Ascending aorta (tissue), 2 donors: ENCODE data around the gene LRBA. TPM values are rescaled to one million over a fixed set of nuclear protein-coding genes. Genes with fewer than 3 reads are reported as not detected.

ENCODE experiments used
- DNase-seq, 2 donors: peaks; one replicate each; pipeline ENCODE4 v3.0.0-alpha.2; 2019; ENCODE audit warnings: low spot score in 2 of 2
- H3K27ac ChIP-seq, 2 donors: fragments of 200-600 bp; sonication (generic); one replicate each; pipeline ENCODE4 v1.5.1; 2016 to 2017; ENCODE audit warnings: mild to moderate bottlenecking in 1 of 2
- H3K27me3 ChIP-seq: fragments of 200-600 bp; sonication (generic); one replicate; pipeline ENCODE4 v1.5.1; 2017
- H3K36me3 ChIP-seq, 2 donors: fragments of 200-600 bp; sonication (generic); one replicate each; pipeline ENCODE4 v1.5.1; 2016
- H3K4me1 ChIP-seq, 2 donors: fragments of 200-600 bp; sonication (generic); one replicate each; pipeline ENCODE4 v1.5.1; 2016 to 2017; ENCODE audit warnings: mild to moderate bottlenecking in 1 of 2
- H3K4me3 ChIP-seq, 2 donors: fragments of 200-600 bp; sonication (generic); one replicate each; pipeline ENCODE4 v1.5.1; 2016 to 2017; ENCODE audit warnings: mild to moderate bottlenecking in 1 of 2
- H3K9me3 ChIP-seq, 2 donors: fragments of 200-600 bp; sonication (generic); one replicate each; pipeline ENCODE4 v1.5.1; 2016
- intact Hi-C: fragments of 100-400 bp; cut with DNase I; formaldehyde crosslinking; loops from one replicate; pipeline ENCODE4 v1.15.1; 2023
- total RNA-seq: library from RNA; depleted of rRNA; stranded (reverse); fragments of >200 nt; gene quantifications from one replicate; pipeline ENCODE4 v1.1.0, GENCODE V29; 2016
- TF ChIP-seq, protein P1 (sequence below), 3 experiments: fragments of 200-600 bp in 2 of 3; fragments of 450-650 bp in 1 of 3; sonication (generic) in 2 of 3; IDR thresholded peaks; one replicate each; pipeline ENCODE4 v1.5.1; 2016 to 2019; ENCODE audit warnings: antibody characterized with exemption in 3 of 3, mild to moderate bottlenecking in 1 of 3, moderate library complexity in 1 of 3

Gene LRBA
- total RNA-seq, 1 donor from 2014 or later = 15.2 TPM

DNA sequence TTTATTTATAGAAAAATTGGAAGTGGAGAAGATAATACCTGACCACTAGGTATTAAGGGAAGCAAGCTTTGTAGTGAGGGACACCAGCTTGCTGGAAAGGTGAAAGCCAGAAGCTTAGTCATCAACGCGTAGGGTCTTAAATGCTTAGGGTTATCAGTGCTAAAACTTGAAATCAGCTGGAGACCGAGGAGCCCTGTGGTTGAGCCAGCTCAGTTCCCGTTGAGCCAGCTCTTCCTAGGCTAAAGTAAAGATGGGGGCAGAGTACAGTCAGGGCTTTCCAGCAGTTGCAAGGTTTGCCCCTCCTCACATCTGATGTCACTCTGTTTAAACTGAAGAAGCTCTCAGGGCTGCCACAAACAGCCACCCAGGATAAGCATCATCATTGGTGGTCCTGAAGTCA lies 696.1 kb downstream of the LRBA start:
- Histone ChIP-seq H3K27me3 (no peaks in the 10 kb centered on the region), H3K4me1 (peaks cover 0 to 2% of the 10 kb centered on the region in 2 donors), H3K4me3 (no peak overlapping the region), H3K27ac (no peak overlapping the region), H3K36me3 (no peaks in the 10 kb centered on the region), H3K9me3 (no peaks in the 10 kb centered on the region)
- DNase-seq = no peak
- TF ChIP-seq, protein P1, sequence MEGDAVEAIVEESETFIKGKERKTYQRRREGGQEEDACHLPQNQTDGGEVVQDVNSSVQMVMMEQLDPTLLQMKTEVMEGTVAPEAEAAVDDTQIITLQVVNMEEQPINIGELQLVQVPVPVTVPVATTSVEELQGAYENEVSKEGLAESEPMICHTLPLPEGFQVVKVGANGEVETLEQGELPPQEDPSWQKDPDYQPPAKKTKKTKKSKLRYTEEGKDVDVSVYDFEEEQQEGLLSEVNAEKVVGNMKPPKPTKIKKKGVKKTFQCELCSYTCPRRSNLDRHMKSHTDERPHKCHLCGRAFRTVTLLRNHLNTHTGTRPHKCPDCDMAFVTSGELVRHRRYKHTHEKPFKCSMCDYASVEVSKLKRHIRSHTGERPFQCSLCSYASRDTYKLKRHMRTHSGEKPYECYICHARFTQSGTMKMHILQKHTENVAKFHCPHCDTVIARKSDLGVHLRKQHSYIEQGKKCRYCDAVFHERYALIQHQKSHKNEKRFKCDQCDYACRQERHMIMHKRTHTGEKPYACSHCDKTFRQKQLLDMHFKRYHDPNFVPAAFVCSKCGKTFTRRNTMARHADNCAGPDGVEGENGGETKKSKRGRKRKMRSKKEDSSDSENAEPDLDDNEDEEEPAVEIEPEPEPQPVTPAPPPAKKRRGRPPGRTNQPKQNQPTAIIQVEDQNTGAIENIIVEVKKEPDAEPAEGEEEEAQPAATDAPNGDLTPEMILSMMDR (IDR thresholded peaks at IDR 0.05) = no peak
- intact Hi-C loops = no loop called here

DNA sequence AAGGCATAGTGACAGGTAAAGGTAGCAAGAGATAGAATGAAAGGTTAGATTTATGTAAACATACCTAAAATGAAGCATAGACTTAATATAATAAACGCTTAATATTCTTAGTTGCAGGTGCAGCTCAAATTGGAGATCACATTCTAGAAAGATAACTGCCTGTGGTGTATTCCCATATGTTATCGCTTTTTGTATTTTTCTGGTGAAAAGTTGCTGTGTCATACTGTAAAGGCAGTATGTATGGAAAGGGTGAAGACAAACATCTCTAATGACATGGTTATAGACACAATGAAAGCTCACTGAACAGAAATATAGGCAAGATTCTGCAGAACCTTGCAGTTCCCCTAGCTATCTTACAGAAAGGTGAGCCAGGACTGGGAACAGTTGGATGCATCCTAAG lies 696.6 kb downstream of the LRBA start:
- no peak overlapping the region for H3K27ac ChIP-seq
- H3K36me3 ChIP-seq = no peaks in the 10 kb centered on the region
- no peak for DNase-seq
- intact Hi-C loops = no loop called here
- no peaks in the 10 kb centered on the region for H3K9me3 ChIP-seq
- no peaks in the 10 kb centered on the region for H3K27me3 ChIP-seq
- TF ChIP-seq, protein P1 (IDR thresholded peaks at IDR 0.05) = no peak
- no peak overlapping the region for H3K4me3 ChIP-seq
- H3K4me1 ChIP-seq = peaks cover 0 to 2% of the 10 kb centered on the region in 2 donors

DNA sequence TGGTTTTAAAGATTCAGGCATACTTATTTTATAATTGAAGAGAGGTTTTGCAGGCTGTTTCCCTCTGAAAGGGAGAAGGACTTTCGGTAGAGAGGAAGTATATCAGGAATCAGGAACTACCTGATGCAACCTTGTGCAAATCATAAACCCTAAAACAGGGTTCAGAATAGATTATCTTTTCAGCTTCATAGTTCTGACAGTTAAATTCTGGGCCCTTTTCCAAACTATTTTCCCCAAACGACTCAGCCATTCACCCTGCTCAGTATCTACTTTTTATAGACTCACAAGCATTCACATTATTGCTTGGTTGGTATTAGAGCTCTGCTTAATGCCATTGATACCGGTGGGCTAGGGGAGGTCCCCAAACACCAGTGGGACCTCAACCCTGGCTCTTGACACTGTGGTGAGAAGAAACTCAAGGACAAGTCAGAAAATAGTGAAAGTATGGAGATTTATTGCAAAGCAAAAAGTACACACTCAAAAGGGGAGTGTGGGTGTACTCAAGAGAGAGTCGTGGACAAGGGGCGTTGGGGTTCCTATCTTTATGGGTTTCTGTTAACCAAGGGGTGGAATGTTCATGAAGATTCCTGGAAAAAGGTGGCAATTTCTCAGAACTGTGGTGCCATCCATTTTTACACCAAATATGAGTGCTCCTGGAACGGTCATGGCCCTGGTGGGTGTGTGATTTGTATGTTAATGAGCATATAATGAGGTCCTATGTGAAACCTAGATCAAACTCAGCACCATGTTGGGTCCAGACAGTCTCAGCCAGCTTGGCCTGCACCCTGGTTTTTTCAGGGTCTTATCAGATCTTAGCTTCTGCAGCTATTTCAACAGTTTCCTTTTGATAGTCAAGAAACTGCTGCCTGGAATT lies 698.5 kb downstream of the LRBA start:
- no peak overlapping the region for H3K27ac ChIP-seq
- TF ChIP-seq, protein P1 (IDR thresholded peaks at IDR 0.05) = no peak
- H3K9me3 ChIP-seq = no peaks in the 10 kb centered on the region
- no peak for DNase-seq
- H3K4me3 ChIP-seq = no peak overlapping the region
- no peaks in the 10 kb centered on the region for H3K27me3 ChIP-seq
- H3K36me3 ChIP-seq = no peaks in the 10 kb centered on the region
- intact Hi-C loops = no loop called here
- no peaks in the 10 kb centered on the region for H3K4me1 ChIP-seq

DNA sequence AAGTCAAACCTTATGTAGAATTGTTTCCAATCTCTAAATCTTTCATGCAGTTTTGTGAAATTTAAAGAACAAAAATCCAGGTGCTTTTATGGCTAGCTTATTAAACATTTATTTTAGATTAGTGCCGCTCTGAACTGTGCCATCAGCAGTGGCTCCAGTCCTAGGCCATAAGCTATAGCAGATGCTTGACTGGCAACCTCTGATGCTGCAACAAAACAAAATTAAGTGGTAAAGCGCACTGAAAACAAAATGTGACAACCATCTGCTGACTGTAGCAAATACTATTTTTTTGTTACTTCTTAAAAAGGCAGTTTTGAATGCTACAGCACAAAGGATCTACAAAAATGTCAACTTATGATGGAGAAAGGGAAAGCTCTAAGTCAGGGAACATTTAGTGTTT lies 699.4 kb downstream of the LRBA start:
- Histone ChIP-seq H3K27me3 (no peaks in the 10 kb centered on the region), H3K9me3 (no peaks in the 10 kb centered on the region), H3K4me1 (peaks cover 0 to 3% of the 10 kb centered on the region in 2 donors), H3K27ac (no peak overlapping the region), H3K4me3 (no peak overlapping the region), H3K36me3 (no peaks in the 10 kb centered on the region)
- no peak for DNase-seq
- TF ChIP-seq, protein P1 (IDR thresholded peaks at IDR 0.05) = no peak
- intact Hi-C loops = no loop called here

DNA sequence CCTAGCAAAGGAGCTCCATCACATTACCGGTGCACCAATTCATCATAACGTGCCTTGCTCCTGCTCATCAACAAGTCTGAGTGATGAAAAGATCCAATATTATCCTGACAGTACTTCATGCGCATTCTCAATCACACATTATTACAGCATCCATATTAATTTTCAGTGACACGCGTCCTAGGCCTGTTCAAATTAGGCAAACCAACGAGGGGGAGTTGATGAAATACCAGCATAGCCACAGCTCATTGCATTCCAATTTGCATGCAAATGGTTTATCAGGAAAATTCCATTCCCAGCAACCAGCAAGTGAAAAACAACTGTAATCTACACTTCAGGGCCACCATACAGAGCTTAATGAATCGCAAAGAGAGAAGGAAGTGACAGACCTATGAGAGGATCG lies 699.9 kb downstream of the LRBA start:
- TF ChIP-seq, protein P1 (IDR thresholded peaks at IDR 0.05) = no peak
- H3K9me3 ChIP-seq = no peaks in the 10 kb centered on the region
- intact Hi-C loops = no loop called here
- H3K27ac ChIP-seq = no peak overlapping the region
- H3K27me3 ChIP-seq = no peaks in the 10 kb centered on the region
- H3K4me3 ChIP-seq = no peak overlapping the region
- DNase-seq = no peak
- peaks cover 0 to 5% of the 10 kb centered on the region in 2 donors for H3K4me1 ChIP-seq
- H3K36me3 ChIP-seq = no peaks in the 10 kb centered on the region
